NCI-H460 (cell line): Measurements from ENCODE around the gene SPOCD1. TPM values are rescaled to one million over a fixed set of nuclear protein-coding genes. Genes with fewer than 3 reads are reported as not detected.

Experiments
- DNase-seq: peaks from one replicate; pipeline ENCODE4 v3.0.0-alpha.2; 2016; ENCODE audit warnings: low read depth; ENCODE audit errors: extremely low read depth
- polyA plus RNA-seq: library from polyadenylated mRNA; depleted of rRNA; stranded (reverse); fragments of >200 nt; gene quantifications from 2 replicates; pipeline ENCODE4 v1.2.3, GENCODE V29; 2014; cell fraction: nucleus; rRNA removed
- total RNA-seq: library from RNA; depleted of rRNA; stranded (reverse); fragments of >200 nt; shearing (Covaris generic); gene quantifications from 2 replicates; pipeline ENCODE4 v1.2.3, GENCODE V29; 2014; rRNA removed

SPOCD1 gene
- total RNA-seq: 0.57 and 0.81 TPM in 2 replicates
- polyA plus RNA-seq: 0.31 and 0.32 TPM in 2 replicates

DNA sequence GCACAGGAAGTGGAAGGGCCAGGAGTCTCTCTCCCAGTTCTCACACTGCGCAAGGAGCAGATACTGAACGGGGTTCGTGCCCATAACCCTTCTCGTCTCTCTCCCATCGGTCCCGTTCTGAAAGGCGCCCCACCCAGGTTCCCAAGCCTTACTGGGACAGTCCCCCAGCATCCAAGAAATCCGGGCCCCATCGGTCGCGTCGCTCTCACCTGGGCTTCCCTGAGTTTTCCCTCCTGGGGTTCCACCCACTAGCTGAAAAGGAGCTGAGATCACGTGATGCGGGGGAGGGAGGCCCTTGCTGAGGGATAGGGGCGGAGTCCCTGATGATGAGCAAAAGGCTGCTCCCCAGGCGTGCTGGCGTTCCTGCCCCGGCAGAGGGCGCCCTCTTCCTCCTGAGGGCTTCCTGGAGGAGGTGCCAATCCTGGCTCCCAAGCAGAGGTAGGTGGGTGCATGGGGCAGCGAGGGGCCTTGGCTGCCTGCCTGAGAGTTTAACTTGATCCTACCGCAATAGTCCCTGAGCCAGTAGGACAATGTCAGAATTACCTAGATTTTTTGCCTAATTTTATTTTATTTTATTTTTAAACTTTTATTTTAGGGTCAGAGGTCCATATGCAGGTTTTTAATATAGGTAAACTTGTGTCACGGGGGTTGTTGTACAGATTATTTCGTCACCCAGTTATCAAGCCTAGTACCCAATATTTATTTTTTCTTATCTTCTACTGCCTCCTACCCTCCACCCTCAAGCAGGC, at the start of gene SPOCD1:
Gene SPOCD1 (minus strand): TSS at position 271 of the 749 bp plus-strand sequence. CDS start 689 bp downstream, outside the sequence.
- DNase-seq: peak; percentile 86

DNA sequence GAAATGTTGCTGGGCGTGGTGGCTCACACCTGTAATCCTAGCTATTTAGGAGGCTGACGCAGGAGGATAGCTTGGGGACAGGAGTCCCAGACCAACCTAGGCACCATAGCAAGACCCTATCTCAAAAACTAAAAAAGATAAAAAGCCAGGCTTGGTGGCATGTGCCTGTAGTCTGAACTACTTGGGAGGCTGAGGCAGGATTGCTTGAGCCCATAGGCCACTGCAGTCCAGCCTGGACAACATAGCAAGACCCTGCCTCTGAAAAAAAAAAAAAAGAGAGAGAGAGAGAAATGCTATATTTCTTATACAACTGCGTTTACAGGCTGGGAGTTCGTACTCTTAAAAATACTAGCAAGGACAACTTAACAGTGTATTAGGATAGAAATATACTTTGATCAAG, 46.2 kb upstream of the SPOCD1 start:
- no peak for DNase-seq

DNA sequence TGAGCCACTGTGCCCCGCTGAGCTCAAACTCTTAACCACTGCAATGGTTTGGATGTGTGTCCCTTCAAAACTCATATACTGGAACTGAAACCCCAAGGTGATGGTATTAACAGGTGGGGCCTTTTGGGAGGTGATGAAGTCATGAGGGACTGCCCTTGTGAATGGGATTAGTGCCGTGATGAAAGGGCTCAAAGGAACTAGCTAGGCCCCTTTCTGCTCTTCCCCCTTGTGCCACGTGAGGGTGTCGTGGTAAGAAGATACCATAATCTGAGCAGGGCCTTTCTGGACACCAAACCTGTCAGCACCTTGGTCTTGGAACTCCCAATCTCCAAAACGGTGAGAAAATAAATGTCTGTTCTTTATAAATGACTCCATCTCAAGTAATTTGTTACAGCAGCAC, 45.5 kb upstream of the SPOCD1 start:
- no peak for DNase-seq

DNA sequence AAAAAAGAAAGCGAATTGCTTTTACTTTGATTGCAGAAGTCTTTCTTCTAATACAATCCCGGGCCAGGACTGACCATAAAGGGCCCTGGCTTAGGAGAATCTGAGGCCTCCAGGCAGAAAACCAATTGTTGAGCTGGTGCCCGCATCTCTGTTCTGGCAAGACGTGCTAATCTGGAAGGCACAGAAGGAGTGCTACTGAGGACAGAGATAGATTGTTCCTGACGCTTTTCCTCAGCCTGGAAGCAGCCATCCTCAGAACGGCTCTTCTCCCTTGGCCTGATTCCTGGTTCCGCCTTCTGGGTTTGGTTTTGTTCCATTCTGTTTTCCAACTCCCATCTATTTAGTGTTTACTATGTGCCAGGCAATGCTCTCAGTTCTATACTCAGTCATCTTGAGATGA, 44.8 kb upstream of the SPOCD1 start:
- DNase-seq: no peak

DNA sequence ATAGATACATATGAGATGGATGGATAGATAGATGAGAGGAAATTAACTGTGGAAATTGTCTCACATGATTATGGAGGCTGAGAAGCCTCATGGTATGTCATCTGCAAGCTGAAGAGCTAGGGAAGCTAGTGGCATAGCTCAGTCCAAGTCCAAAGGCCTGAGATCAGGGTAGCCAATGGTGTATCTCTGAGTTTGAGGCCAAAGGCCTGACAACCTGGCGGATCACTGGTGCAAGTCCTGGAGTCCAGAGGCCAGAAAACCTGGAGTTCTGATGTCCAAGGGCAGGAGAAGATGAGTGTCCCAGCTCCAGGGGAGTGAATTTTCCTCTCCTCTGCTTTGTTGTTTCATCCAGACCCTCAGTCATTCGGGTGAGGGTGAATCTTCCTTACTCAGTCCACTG, 43.9 kb upstream of the SPOCD1 start:
- DNase-seq: no peak

DNA sequence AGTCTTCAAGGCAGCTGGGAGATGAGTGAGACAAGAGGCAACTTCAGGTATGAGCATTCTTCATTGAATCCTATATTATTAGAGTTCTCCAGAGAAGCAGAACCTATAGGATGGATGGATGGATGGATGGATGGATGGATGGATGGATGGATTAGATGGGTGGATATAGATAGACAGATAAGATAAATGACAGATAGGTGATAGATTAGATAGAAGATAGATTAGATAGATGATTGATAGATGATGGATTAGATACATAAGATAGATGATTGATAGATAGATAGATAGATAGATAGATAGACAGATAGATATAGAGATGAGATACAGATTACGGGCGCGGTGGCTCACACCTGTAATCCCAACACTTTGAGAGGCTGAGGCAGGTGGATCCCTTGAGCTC, 43.2 kb upstream of the SPOCD1 start:
- no peak for DNase-seq

DNA sequence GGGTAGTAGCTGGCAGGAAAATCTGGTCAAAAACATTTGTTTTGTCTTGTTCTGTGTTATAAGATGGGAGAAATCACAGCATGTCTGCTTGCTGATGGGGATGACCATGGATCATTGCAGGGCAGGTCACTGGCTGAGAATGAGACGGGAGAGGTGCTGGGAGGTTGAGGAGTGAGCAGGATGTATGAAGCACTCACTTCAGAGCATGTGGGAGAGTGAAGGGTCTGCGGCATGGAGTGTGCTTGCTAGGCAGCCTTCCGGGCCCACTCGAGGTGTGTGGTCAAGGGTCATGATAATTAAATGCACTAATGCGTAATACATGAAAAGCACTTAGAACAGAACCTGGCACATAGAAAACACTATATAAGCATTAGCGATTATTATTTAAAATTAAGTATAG, 42.0 kb upstream of the SPOCD1 start:
- DNase-seq: no peak

DNA sequence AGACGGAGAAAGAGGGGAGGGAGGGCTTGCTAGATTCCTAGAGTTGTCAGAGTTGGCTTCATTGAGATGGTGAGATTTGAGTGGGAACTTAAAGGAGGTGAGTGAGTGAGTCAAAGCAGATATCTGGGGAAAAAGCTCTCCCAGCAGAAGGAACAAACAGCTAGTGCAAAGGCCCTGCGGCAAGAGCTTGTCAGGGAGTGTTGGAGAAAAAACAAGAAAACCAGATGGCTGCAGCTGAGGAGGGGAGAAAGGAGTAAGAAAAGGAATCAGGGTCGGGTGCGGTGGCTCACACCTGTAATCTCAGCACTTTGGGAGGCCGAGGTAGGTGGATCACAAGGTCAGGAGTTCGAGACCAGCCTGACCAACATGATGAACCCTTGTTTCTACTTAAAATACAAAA, 40.3 kb upstream of the SPOCD1 start:
- DNase-seq: no peak

DNA sequence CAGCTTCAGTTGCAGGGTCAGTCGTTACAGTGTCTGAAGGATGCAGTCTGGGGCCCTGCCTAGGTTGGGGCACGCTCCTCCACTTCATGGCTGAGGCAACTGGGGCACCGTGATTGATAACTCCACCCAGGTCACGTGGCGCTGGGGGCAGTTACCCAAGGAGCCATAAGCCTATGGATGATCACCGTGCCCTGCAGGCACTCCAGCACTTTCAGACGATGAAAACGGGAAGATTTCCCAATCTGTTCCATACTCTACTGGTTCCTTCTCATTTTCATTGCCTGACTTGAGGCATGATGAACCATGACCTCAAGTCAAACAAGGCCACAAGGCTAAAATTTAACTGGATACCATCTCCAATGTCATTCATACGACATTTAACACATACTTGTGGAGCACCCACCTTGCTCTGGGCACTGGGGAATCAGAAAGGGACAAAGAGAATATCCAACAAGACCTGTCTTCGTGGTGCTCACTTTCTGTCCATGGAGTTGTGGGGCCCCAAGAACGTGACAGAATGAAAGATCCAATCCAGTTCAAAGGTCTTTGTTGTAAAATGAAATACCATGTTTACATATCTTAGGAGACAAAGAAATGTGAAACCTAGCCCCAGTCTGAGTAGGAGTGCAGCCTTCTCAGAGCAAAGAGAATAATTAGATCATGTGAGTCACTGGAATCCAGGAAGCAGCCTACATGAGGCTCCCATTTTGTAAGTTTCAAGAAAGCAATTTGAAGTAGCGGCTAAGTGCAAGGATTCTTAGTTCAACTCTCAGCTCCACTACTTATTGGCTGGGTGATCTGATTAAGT, 39.4 kb upstream of the SPOCD1 start:
- no peak for DNase-seq

DNA sequence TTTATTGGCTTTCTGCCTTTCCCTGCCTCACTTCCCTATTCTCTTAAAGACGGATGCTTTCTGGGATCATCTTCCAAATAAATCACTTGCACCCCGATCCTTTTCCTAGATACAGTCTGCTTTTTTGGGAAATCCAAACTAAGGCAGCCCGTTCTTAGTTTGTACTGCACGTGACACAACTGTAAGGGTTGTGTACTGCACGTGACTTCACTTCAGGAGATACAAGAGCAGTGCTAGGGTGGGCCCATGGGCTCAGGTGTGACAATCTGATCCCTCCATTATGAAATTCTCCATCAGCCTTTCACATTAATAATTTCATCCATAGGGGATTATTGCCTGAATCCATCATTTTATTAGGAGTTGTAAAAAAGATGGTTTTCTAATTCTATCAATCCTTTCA, 33.8 kb upstream of the SPOCD1 start:
- DNase-seq: no peak

DNA sequence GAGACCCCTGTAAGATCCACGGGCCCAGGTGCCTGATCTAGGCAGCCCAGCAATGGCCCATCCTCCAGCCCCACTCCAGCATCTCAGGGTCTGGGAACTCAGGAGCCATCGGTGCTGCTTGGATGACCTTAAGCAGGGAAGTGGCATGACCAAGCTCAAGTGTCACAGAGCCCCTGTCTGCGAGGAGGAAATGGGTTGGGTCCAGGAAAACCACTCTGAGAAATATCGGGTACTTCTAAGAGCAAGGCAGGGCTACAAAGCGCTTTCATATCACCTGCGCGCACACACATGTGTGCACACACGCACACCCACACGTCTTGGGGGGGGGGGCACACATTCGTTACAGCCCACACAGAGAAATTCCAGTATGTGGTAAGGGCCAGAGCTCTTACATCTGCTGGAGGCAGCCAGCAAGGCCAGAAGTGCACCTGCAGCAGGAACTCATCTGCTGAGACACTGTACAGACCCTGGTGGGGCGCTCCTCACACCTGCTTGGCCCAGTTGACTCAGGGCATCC, 32.6 kb upstream of the SPOCD1 start:
- no peak for DNase-seq

DNA sequence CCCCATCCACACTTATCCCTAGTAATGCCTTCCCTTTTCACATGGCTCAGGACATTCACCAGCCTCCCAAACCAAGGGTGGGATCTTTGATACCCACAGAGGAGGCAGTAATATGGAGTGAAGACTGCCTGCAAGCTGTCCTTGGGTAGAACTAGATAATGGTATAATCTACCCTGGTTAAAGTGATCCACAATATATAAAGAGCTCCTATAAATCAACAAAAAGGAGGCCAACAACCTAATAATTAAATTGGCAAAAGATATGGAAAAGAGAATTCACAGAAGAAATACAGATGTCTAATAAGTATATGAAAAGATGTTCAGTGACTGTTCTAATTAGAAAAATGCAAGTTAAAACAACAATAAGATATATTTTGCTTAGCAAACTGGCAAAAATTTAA, 30.7 kb upstream of the SPOCD1 start:
- no peak for DNase-seq

DNA sequence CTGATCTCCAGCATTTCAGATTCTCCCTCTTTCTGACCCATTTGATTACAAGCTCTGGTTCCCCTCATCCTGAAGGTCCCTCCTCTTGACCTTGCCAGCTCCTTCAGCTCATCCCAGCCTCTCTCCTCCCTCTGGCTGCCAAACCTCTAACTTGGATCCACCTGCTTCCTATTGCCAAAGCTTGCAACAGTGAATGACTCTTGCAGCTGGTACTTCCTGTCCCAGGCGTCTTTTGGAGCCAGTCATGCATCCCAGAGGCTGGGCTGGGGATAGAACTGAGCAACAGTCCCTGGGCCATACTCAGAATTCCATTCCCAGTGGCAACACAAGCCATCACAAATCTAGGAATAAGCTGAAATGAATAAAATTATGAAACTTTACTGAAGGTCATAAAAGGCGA, 27.7 kb upstream of the SPOCD1 start:
- peak; percentile 56 for DNase-seq

DNA sequence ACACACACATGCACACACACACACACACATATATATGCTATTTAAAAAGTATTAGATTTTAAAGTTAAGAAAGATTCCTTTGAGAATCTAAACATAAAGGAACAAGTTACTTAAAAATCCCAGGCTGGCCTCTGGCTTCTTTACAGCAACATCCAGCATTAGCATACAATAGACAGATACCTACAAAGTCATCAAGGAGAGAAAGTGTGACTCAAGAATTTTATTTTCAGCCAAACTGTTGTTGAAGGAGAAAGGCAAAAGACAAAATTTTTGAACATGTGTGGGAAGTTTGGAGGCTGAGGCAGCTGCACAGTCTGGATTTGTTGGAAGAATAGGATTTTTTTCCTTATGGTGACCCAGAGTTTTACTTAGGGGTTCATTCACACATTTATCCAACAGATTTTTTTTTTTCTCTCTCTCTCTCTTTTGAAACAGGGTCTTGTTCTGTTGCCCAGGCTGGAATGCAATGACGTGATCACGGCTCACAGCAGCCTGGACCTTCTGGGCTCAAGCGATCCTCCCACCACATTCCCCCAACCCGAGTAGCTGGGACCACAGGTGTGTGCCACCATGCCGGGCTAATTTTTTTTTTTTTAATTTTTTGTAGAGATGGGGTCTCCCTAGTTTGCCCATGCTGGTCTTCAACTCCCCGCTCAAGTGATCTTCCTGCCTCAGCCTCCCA, 24.0 kb upstream of the SPOCD1 start:
- DNase-seq: no peak

DNA sequence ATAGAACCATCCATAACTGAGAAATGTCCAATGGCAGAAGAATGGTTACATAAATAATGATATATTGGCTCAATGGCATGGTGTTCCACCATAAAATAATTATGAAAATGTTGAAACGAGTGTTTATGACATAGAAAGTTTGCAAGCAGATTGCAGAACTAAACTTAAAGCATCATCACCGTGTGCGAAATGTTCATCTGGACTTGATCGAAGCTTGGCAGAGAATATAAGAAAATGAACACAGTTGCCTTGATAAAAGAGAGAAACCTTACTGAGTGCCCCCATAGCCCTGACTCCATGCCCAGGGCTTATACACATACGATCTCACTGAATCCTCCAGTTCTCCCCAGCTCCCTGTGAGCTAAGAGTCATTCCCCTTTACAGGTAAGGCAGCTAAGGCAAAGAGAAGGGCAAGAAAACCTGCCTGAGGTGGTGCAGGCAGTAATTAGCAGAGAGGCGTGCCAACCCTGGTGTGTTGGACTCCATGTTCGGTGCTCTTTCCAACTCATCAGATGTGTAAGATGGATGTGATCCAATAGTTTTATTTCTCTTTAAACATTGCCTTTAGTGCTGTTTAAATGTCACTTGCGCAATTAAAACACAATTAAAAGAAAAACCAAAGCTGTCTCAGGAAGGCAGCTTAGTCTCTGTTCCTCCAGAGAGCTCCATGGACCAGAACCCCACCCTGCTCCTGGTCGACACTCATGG, 21.8 kb upstream of the SPOCD1 start:
- no peak for DNase-seq

DNA sequence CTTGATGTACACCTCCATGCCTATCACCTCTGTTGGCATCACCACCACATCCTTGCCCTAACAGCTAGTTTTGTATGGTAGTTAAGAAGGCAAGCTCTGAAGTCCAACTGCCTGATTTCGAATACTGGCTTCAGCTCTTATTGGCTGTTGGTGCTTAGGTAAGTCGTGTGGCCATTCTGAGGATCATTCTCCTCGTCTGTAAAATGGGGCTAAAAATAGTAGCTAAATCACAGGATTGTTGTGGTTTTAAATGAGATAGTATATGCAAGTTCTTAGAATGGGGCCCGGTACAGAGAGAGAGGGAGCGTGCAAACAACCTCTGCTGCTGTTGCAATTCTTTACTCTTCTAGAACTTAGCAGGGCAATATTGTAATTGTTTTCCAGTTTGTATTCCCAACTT, 20.8 kb upstream of the SPOCD1 start:
- DNase-seq: no peak

DNA sequence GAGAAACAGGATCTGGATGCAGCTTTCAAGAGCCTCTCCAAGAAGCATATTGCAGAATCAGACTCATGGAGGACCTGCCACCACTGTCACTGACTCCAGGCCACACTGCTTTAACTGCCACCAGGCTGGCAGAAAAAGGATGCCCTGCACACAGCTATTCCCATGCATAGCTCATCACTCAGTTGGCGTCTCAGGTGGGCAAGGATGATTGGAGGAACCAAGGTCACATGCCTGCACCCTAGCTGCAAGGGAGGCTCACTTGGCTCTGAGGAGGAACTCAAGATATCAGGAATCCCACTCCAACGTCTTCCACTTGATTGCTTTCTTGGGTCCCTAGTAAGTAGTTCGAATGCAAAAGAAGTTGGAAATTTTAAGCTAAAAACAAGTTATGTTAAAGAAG, 19.6 kb upstream of the SPOCD1 start:
- DNase-seq: no peak

DNA sequence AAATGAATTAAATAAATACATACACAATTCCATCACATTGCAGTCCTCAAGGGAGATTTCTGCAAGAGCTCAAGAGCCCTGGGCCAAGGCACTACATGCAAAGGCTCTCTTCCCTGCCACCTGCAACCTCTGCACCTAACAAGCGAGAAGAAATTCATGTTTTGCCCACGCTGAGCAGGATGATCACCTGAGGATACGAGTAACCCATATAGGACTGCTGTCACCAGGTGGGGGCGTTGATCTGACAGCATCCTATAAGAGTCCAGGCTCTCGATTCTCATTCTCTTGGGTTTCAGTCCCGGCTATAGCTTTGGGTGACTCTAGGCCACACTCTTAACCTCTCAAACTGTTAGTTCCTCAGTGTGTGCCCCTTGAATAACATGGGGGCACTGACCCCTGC, 18.7 kb upstream of the SPOCD1 start:
- no peak for DNase-seq

DNA sequence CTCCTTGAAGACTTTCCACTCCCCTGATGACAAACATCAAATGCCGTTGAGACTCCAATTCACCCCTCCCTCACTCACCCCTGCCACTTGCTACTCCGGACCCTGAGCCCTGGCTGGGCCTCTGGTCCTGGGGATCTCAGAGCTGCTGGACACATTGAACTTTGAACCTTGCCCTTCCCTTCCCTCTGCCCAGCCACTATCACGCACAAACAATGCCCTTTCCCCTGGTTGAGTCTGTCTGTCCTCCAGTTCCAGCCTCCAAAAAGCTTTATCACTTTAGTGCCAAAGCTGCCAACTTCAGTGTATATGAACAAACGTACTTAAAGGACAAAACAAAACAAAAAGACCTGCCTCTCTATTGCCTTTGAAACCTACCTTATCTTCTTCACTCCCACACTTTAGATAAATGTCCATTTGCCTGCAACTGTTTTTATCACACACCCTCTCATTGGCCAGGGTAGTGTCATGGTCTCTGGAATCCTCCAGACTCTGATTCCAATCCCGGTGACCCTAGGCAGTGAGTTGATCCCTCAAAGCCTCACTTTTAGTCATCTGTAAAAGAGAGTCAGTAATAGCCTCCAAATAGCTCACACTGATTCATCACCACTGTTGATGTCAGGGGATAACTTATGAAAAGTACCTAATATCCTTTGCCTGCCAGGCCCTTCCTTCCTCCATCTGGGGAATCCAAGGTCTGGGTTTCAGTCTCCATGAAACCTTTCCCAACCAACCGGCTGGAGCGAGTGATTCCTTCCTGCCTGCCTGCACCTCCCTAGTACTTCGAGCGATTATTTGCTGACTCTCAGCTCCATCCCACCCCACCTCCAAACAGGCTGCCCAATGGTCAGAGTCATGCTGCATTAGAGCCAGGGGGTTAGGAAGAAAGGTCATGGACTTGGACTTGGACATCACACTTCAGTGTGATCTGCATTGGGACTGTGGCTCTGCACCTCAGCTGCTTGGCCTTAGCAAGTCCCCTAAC, 15.9 kb upstream of the SPOCD1 start:
- no peak for DNase-seq
